CD4-positive, alpha-beta T cell treated with Interleukin-4 for 4 hours (primary cell): ENCODE measurements around the gene PCLO.

ENCODE experiments used
- DNase-seq: peaks from one replicate; pipeline ENCODE4 v3.0.0-alpha.2; 2020

Gene PCLO

GRCh38 chr7:83162402-83163256, at the start of gene PCLO:
Gene PCLO, minus strand, starts transcription at chr7:83162884. Its CDS starts 292 bp downstream, at chr7:83162592.
- DNase-seq, result peak; percentile 0

GRCh38 chr7:83211685-83212084, 49.0 kb upstream of the PCLO start:
- no peak for DNase-seq

GRCh38 chr7:83210479-83210878, 47.8 kb upstream of the PCLO start:
- DNase-seq, result no peak

- DNase-seq, result no peak
These were observed 42.0 kb upstream of the PCLO start for GRCh38 chr7:83204715-83205114.

GRCh38 chr7:83201355-83201754, 38.7 kb upstream of the PCLO start:
- DNase-seq, result no peak

GRCh38 chr7:83190659-83191389, 28.1 kb upstream of the PCLO start:
- no peak for DNase-seq

GRCh38 chr7:83178796-83179195, 16.1 kb upstream of the PCLO start:
- DNase-seq, result no peak

GRCh38 chr7:83178066-83178465, 15.4 kb upstream of the PCLO start:
- DNase-seq, result no peak

- no peak for DNase-seq
These were observed 11.0 kb upstream of the PCLO start for GRCh38 chr7:83173664-83174063.

- DNase-seq, result no peak
These were observed 4.1 kb upstream of the PCLO start for GRCh38 chr7:83166781-83167180.

GRCh38 chr7:83161899-83162401, 734 bp downstream of the PCLO start:
- DNase-seq, result no peak

- no peak for DNase-seq
These were observed 1.5 kb downstream of the PCLO start for GRCh38 chr7:83161186-83161585.

GRCh38 chr7:83159731-83160130, 3.0 kb downstream of the PCLO start:
- no peak for DNase-seq

GRCh38 chr7:83156006-83156405, 6.7 kb downstream of the PCLO start:
- DNase-seq, result no peak

GRCh38 chr7:83155407-83155806, 7.3 kb downstream of the PCLO start:
- DNase-seq, result no peak

GRCh38 chr7:83153419-83153818, 9.3 kb downstream of the PCLO start:
- no peak for DNase-seq

- no peak for DNase-seq
These were observed 12.4 kb downstream of the PCLO start for GRCh38 chr7:83150310-83150709.

GRCh38 chr7:83149466-83149865, 13.2 kb downstream of the PCLO start:
- DNase-seq, result no peak

GRCh38 chr7:83148776-83149175, 13.9 kb downstream of the PCLO start:
- DNase-seq, result no peak

GRCh38 chr7:83143107-83143506, 19.6 kb downstream of the PCLO start:
- no peak for DNase-seq

GRCh38 chr7:83142365-83142764, 20.3 kb downstream of the PCLO start:
- no peak for DNase-seq

- no peak for DNase-seq
These were observed 20.8 kb downstream of the PCLO start for GRCh38 chr7:83141927-83142326.

GRCh38 chr7:83130623-83131545, 31.8 kb downstream of the PCLO start:
- no peak for DNase-seq
